T1000 (cell line): Measurements from ENCODE around the gene IL20.

Experiments
- DNase-seq: peaks from one replicate; lab custom pipeline; 2025; ENCODE audit warnings: mixed read lengths; lab: John Stamatoyannopoulos, UW

The IL20 gene

DNA sequence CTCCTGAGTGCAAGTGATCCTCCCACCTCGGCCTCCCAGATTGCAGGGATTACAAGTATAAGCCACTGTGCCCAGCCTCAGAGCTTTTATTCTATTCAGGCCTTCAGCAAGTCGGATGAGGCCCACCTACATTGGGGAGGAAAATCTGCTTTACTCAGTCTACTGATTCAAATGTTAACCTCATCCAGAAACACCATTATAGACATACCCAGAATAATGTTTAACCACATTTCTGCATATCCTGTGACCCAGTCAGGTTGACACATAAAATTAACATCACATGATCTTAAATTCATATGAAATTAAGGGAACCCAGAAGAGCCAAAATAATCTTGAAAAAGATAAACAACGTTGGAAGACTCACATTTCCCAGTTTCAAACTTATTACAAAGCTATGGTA lies 14.9 kb downstream of the IL20 start:
- no peak for DNase-seq

DNA sequence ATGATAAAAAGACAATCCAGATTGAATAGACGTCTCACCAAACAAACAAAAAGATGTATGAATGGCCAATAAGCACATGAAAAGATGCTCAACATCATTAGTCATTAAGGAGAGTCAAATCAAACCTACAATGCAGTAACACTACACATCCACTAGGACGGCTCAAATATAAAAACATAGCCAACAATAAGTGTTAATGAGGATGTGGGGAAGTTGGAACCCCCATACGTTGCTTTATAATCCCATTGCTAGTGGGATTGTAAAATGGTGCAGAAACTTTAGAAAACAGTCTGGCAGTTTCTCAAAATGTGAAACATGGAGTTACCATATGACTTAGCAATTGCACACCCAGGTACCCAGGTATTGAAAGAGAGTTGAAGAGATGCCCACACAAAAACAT lies 17.1 kb downstream of the IL20 start:
- DNase-seq: no peak

DNA sequence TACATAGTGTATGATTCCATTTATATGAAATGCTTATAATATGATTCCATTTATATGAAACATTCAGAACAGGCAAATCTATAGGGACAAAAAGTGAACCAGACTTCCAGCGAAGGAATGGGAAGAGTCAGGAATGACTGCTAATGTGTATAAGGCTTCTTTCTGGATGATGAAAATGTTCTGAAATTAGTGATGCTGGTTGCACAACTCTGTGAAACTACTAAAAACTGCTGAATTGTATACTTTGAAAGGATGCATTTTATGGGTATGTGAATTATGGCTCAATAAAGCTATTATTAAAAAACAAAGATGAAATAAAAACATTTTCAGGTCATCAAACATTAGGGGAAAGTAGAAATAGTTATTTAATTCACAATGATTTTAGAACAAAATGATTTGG lies 17.7 kb downstream of the IL20 start:
- no peak for DNase-seq

DNA sequence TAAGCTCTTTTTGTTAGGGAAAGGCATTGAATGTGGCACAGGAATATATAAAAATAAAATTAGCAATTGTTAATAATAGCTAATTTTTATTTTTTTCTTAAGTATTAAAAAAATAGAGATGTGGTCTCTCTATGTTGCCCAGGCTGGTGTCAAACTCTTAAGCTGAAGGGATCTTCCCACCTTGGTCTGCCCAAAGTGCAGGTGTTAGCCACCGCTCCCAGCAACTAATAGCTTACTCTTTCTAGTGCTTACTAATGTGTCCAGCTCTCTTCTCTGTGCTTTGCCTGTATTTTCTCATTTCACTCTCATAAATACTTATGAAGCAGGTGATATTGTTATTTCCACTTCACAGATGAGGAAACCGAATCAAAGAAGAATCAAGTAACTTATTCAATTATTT lies 18.5 kb downstream of the IL20 start:
- DNase-seq: no peak

DNA sequence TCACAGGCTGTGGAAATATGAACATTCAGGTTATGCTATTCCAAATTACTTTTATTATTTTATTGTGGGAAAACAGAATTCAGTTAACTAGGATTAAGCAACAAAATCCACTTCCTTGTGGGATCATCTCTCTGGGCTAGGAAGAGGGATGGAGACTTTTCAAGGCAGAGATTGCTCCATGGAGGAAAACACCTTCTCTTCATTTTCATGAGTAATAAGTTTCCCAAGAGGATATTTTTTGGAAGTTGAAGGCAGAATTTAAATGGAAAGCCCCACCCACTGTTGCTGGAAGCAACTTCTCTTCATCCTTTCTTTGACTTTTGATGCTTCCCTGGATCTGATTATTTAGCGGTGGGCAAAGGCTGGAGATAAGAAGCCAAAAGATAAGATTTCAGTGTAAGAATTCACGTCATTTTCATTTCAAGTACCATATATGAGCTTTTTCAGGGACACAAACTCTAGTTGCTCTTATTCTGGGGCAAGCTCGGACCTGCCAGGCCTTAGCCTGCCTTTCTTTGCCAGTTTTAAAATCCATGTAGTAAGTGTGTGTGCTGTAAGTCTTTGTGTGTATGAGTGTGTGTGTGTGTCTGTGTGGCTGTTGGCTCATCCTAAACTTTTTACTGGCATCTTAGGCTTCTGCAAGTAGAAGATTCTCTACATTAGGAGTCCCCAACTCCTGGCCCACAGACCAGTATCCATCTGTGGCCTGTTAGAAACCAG lies 20.1 kb downstream of the IL20 start:
- DNase-seq: no peak

DNA sequence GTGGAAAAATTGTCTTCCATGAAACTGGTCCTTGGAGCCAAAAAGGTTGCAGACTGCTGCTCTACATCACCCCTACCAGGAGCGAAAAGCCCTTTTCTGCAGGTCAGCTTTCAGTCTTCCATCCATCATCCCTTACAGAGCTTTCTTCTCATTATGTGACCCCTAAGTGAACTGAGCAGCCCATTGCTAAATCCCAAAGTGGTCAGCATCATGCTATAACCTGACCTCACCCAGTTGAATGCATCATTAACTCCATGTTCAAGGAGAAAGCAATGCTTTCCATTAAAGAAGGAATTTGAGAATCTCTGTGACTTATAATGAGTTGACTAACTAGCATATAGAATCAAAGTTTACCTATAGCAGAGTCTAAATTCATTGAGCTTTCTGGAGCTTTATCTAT lies 21.4 kb downstream of the IL20 start:
- DNase-seq: no peak

DNA sequence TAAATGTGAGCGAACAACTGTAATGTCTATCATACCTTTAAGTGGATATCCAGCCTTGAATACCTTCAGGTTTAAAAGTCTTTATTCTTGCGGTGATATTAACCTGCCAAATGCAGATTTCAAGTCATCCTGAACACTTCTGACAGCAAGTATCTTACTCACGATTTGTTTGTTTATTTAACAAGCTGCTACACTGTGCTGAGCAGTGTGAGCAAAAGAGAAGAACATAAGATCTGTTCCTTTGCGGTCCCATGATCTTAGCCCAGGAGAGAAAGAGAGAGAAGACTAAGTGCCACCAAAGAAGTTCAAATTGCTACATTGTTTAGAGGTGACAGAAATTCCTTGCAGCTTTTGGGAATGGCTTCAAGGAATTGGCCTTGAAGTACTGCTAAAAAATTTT lies 22.3 kb downstream of the IL20 start:
- no peak for DNase-seq

DNA sequence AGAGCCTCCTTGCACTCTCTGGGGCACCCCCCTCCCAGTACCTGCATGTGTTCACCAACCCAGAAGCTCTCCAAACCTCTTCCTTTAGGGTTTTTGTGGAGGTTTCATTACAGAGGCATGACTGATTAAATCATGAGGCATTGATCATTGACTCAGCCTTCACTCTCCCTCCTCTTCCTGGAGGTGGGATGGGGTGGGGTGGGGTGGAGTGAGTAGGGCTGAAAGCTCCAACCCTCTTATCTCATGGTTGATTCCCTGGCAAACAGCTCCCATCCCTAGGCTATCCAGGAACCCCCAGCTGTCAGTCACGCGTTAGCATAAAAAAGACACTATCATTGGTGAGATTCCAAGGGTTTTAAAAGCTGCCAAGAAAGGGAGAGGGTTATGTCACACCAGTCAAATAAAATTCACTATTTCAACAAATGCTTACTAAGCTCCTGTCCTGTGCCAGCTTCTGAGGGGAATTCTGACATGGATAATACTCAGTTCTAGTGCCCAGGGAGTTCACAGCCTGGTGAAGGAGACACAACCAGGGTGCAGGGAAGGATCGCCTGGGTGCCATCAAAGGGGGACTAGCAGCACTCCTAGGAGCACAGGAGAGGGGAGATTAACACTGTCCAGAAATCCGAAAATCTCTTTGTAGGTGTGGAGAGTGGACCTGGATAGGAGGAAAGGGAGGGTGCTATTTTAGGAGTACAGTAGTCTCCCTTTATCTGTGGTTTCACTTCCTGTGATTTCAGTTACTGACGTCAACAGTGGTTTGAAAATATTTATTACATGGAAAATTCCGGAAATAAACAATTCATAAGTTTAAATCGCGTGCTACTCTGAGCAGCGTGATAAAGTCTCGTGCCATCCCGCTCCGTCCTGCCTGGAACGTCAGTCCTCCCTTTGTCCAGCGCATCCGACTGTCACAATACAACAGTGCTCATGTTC lies 25.0 kb downstream of the IL20 start:
- peak; percentile 30 for DNase-seq

DNA sequence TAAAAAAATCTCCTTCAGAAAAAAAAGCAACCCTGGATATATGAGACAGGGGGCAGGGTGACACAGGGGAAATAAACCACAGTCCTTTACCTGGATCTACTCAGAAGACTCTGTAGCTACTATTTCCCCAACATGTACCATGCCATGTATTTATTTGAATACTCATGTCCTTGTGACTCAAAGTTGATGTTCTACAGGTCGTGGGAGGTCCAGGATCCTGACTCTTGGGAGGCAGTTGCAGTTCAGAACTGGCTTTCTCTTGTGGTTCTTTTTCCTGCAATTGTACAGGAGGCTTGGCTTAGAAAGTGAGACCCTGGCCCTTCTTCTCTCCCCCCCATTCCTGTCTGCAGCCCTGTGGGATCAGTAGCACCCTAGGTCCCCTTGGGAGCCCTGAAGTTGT lies 26.0 kb downstream of the IL20 start:
- DNase-seq: no peak

DNA sequence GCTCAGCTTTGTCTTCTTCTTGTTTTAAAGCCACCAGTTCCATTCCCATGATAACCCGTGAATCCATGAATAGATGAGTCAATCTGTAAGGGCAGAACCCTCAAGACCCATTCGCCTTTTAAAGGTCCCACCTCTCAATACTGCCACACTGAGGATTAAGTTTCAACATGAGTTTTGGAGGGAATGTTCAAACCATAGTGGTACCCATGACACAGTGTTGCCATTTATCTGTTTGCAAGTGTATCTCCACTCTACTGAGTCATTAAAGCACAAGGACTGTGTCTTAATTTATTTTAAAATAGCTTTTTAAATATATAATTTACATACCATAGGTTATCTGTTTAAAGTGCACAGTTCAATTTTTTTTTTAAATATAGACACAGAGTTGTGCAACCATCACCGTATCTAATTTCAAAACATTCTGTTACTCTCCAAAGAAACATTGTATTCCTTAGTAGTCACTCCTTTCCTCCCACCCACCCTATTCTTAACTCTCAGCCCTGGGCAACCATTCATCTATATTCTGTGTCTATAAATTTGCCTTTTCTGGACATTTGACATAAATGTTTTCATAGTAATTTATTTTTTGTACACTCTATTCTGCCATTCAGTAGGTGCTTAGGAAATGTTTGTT lies 27.0 kb downstream of the IL20 start:
- no peak for DNase-seq

DNA sequence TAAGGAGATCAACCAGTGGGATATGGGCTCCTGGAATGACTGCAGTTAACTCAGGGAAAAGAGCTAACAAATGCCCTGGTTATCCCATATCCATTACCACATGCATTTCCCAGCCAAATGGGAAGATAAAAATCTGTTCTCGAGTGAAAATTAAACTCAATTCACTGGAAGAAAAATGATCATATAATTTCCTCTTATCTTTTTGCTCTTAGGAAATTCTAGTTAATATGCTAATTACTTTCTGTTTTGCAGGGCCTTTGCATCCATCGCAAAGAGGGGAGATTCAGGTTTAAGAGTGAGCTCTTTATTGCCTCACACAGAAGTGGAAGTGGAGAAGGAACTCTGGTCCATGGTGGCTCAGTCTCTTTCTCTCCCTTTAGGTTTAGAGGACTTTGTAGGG lies 28.0 kb downstream of the IL20 start:
- no peak for DNase-seq

DNA sequence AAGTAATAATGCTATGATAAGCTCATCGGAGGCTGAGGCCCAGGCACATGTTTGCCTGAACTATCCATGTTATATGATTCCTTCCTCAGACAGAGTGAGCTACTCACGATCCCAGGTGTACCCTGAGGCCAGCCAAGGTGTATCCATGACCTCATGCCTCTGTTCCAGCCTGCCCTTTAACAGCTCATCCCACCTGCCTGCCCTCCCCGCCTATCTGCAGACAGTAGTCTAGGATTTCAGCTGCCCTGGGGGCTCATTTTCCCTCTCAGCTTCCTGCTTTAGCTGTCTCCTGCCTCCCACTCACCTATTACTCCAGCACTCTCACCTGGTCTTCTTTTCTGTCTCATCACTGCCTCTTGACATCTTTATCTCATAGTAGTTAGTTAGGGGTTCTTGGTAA lies 29.9 kb downstream of the IL20 start:
- DNase-seq: no peak

DNA sequence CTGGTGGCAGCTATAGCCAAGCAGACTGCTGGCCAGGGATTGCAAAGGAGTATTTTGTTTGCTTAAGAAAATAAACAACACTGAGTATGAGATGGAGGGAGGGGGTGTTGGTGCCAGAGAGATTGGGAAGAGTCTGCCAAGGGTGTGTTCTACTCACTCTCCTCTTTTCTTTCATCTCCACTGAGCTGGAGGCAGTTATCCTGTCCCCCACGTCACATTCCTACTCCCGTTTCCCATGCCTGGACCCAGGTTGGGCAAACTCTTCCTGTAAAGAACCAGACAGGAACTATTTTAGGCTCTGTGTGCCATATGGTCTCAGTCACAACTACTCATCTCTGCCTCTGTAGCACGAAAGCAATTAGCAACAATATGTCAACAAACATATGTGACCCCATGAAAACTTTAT lies 30.4 kb downstream of the IL20 start:
- no peak for DNase-seq

DNA sequence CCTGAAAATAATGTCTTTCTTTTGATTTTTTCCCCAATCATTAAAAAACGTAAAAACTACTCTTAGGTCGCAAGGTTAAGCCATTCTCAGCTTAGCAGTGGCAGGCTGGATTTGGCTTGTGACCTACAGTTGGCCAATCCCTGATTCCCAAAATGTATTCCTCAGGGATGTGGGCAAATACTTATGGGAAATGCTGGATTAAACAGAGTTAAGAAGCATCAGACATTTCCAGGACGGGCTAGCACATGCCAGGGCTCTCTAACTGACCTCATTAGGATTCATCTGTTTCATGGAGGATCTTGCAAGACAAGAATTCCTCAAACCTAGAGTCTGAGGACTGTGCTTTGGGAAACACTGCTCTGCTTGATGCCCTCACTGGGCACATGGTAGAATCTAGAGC lies 30.8 kb downstream of the IL20 start:
- no peak for DNase-seq

DNA sequence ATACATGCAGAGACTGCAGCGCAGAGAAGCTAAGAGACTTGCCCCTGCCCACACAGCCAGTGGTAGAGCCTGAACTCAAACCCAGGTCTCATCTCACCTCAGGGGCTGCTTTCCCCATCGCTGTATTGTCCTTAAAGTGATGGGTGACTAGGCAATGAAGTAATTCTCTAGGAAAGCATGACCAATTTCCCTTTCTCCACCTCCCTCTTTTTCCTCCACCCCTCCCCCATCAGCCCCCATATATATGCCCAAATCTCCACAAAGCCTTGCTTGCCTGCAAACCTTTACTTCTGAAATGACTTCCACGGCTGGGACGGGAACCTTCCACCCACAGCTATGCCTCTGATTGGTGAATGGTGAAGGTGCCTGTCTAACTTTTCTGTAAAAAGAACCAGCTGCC lies 31.8 kb downstream of the IL20 start, which contains the start of gene IL24:
IL24 (plus strand) TSS at position 269 of the 400 bp plus-strand sequence. CDS start 390 bp downstream, outside the sequence.
- DNase-seq: no peak

DNA sequence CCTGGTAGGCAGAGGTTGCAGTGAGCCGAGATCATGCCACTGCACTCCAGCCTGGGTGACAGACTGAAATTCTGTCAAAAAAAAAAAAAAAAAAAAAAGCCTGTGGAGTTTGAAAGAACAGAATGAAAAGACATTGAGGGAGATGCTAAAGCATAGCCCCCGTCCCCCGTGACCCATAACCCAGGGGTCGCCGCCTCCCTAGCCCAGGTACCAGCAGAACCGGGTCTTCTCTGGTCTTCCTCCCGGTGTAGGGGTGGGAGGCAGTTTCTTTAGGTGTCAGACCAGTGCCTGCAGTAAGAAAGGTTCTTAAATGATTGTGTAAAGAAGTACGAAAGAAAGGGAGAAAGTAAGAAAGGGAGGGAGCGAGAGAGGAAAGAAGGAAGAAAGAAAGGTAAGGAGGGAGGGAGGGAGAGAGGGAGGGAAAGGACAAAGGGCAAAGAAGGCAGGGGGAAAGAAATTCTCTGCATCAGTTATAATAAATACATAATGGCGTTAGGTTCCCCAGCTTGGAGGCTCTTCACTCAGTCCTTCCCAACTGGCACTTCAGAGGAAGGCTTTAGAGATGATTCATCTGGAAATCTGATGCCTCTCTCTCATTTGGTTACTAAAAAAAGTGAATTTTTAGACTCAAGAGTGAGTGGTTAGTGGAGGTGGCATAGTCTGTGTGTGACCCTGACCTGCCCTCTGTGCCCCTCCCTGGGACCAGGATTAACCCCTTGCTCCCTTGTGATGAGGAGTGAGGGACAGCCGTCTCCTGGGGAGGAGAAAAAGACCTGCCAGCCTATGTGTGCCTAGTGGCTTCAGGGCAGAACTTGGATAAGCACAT lies 32.9 kb downstream of the IL20 start:
- no peak for DNase-seq

DNA sequence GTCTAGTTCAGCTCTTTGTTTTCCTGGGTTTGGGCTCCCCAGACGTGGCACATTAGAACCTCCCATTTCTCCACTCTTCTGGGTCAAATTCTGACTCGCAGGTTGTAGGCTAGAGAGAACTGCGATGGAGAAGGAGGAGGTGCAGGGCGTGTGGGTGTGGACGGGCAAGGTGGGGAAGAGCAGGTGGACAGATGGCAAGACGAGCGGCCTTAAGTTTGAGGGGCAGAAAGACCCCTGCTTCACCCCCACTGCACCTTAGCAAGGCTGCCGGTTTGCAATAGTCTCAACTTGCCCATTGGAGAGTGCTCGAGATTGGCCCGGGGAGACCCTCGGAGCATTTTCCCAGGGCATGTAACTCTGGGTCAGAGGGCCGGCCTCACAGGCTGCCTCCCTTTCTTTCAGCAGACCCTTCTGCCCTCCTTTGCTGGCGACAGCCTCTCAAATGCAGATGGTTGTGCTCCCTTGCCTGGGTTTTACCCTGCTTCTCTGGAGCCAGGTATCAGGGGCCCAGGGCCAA lies 33.5 kb downstream of the IL20 start:
- no peak for DNase-seq

DNA sequence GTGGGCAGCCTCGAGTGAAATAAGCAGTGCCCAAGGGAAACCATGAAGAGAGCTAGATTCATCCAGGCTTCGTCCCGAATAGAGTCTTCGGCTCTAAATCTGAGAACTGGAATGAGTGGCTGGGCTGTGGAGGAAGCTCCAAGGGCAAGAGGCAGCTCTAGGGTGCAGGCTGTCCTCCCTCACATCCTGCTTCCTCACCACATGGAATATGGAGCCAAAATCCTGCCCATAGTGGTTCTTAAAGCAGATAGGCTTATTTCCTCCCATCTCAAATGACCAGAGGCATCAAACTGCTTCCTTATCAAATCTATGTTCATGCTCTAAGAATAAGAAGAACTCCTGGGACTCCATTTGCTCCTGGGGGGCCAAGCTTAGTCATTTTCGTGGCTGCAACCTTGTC lies 34.3 kb downstream of the IL20 start:
- no peak for DNase-seq

DNA sequence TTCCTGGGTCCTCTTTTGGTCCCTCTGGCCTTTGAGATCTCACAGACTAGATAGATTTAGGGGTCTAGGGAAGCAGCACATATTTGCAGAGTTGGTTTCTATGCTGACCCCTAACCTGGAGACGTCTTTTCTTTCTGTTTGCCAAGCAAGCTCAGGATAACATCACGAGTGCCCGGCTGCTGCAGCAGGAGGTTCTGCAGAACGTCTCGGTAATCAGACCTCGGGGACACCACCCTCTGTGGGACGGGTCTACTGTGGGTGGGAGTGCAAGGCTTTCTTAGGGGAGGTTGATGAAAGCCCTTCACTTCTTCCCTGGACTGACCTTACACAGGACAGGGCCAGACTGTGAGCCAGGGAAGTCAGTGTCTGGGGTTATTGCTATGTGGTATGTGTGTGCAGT lies 34.7 kb downstream of the IL20 start:
- no peak for DNase-seq

DNA sequence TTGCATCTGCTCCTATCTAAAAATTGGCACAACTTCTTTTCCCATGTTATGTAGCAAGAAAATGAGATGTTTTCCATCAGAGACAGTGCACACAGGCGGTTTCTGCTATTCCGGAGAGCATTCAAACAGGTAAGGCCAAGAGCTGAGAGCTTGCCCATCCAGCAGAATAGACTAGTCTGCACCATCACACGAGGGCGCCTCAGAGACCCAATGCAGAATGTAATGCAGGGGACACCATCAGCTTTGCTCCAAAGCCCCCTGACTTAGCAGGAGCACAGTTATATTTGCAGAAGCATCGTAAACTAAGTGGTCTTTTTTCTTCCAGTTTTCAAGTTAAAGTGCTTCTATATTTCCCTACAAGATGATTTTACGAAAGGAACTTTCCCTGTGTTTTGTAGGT lies 36.5 kb downstream of the IL20 start:
- no peak for DNase-seq

DNA sequence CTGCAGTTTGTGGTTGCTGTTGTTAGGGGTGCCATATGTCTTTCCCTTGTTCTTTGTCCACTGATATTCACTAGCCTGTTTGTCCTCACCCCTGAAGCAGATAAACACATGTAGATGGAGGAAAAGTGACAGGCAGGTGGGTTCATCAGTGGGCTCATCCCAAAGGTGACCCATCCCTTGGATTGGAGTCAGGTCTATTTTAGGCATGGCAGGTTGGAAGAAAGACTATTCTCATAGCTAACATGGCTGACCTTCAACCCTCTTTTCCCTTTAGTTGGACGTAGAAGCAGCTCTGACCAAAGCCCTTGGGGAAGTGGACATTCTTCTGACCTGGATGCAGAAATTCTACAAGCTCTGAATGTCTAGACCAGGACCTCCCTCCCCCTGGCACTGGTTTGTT lies 37.3 kb downstream of the IL20 start:
- DNase-seq: no peak

DNA sequence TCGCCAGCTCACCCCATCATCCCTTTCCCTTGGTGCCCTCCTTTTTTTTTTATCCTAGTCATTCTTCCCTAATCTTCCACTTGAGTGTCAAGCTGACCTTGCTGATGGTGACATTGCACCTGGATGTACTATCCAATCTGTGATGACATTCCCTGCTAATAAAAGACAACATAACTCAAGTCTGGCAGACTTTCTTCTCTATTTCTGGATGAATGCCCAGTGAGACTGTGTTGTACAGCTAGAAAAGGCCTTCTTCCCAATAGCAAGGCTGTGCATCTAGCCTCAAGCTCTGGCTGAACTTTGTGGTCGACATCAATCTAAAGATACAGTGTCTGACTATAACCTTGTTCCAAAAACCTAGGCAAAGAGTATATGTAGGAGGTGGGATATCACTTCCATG lies 38.3 kb downstream of the IL20 start:
- DNase-seq: no peak
